Sigmoid colon (tissue), 4 donors: ENCODE data around the gene CHRNE.

ENCODE experiments used
- CTCF ChIP-seq, 4 experiments: fragments of 450-650 bp in 3 of 4; fragments of 200-600 bp in 1 of 4; IDR thresholded peaks; one replicate each; pipeline ENCODE4 v1.5.1; 2016 to 2019; ENCODE audit warnings: antibody characterized with exemption in 4 of 4, mild to moderate bottlenecking in 3 of 4, moderate library complexity in 2 of 4
- EP300 ChIP-seq, 4 donors: sonication (generic); formaldehyde crosslinking; IDR thresholded peaks; one replicate each; pipeline ENCODE4 v1.6.1; 2017; ENCODE audit warnings: antibody characterized with exemption in 4 of 4
- POLR2A ChIP-seq, 2 donors: fragments of 450-650 bp; IDR thresholded peaks; one replicate each; pipeline ENCODE4 v1.6.1; 2016; ENCODE audit warnings: antibody characterized with exemption in 2 of 2, mild to moderate bottlenecking in 2 of 2, moderate library complexity in 2 of 2
- POLR2AphosphoS5 ChIP-seq, 4 donors: sonication (generic); formaldehyde crosslinking; IDR thresholded peaks; one replicate each; pipeline ENCODE4 v1.6.1; 2017; ENCODE audit warnings: antibody characterized with exemption in 4 of 4

DNA sequence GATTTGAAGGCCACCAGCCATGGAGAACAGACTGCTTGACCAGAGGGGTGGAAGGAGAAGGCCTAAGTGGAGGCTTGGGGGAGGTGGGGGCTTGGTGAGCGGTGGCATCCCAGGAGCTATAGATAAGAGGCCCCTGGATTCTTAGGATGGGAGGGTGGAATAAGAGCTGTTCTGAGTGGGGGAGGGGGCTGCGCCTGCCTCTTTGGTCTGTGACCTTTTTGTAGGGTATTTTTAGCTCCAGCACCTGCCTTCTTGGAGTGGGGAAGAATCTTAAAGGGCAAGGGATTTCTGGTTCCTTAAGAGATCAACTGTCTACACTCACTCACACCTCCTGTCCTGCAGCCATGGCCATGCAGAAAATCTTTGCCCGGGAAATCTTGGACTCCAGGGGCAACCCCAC, 48.6 kb upstream of the CHRNE start:
- TF ChIP-seq POLR2A (IDR thresholded peaks at IDR 0.05), result no peak
- TF ChIP-seq CTCF (IDR thresholded peaks at IDR 0.05), result no peak
- no peak for TF ChIP-seq EP300 (IDR thresholded peaks at IDR 0.05)
- no peak for TF ChIP-seq POLR2AphosphoS5 (IDR thresholded peaks at IDR 0.05)
